Measurements from ENCODE around the gene CHRM2.

GRCh38 chr7:136845899-136846465 is 22.5 kb upstream of the CHRM2 start:
- TF ChIP-seq CTCF (conservative IDR thresholded peaks at IDR 0.05; ENCODE audit: low read depth, low read length) = no peak
- no peak for TF ChIP-seq POLR2A (IDR thresholded peaks at IDR 0.05; ENCODE audit: low read depth, low read length)
- no peak for TF ChIP-seq FOS (IDR thresholded peaks at IDR 0.05; ENCODE audit: low read depth, low read length)
- no peak for TF ChIP-seq RFX5 (IDR thresholded peaks at IDR 0.05; ENCODE audit: low read depth, low read length)
- TF ChIP-seq ELK1 (IDR thresholded peaks at IDR 0.05; ENCODE audit: borderline replicate concordance, low read depth, low read length) = no peak
- no peak for TF ChIP-seq USF2 (IDR thresholded peaks at IDR 0.05; ENCODE audit: low read depth, low read length)
- no peak for TF ChIP-seq RCOR1 (IDR thresholded peaks at IDR 0.05; ENCODE audit: insufficient replicate concordance, low read length)
- no peak for TF ChIP-seq CHD1 (IDR thresholded peaks at IDR 0.05; ENCODE audit: low read depth, low read length)
